Breast epithelium (tissue), 3 donors: ENCODE results near the gene SRP68.

Experiments
- POLR2A ChIP-seq: fragments of 450-650 bp; IDR thresholded peaks from one replicate; pipeline ENCODE4 v1.6.1; 2016; ENCODE audit warnings: antibody characterized with exemption, mild to moderate bottlenecking, moderate library complexity
- POLR2AphosphoS5 ChIP-seq, 3 donors: sonication (generic); formaldehyde crosslinking; IDR thresholded peaks; one replicate each; pipeline ENCODE4 v1.6.1; 2017; ENCODE audit warnings: antibody characterized with exemption in 3 of 3
- TF ChIP-seq, protein P1 (sequence below), 3 donors: fragments of 450-650 bp; IDR thresholded peaks; one replicate each; pipeline ENCODE4 v1.5.1; 2016 to 2017; ENCODE audit warnings: antibody characterized with exemption in 3 of 3, mild to moderate bottlenecking in 3 of 3, moderate library complexity in 3 of 3

DNA sequence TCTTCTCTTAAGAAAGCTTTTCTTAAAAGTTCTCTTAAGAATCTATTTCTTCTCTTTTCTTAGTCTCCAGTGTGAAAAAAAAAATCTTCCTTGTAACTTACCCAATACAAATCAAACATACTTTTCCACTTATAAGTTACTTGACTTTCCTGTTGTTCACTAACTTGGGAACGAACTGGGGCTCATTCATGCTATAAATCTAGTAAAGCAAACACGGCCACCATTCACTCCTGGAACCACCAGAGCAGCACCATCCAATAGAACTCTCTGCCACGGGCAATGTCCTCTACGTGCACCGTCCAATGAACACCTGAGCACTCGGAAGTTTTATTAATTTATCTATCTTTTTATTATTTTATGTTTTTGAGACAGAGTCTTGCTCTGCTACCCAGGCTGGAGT, 20.8 kb downstream of the SRP68 start:
- TF ChIP-seq, protein P1, sequence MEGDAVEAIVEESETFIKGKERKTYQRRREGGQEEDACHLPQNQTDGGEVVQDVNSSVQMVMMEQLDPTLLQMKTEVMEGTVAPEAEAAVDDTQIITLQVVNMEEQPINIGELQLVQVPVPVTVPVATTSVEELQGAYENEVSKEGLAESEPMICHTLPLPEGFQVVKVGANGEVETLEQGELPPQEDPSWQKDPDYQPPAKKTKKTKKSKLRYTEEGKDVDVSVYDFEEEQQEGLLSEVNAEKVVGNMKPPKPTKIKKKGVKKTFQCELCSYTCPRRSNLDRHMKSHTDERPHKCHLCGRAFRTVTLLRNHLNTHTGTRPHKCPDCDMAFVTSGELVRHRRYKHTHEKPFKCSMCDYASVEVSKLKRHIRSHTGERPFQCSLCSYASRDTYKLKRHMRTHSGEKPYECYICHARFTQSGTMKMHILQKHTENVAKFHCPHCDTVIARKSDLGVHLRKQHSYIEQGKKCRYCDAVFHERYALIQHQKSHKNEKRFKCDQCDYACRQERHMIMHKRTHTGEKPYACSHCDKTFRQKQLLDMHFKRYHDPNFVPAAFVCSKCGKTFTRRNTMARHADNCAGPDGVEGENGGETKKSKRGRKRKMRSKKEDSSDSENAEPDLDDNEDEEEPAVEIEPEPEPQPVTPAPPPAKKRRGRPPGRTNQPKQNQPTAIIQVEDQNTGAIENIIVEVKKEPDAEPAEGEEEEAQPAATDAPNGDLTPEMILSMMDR (IDR thresholded peaks at IDR 0.05): no peak
- TF ChIP-seq POLR2AphosphoS5 (IDR thresholded peaks at IDR 0.05): no peak
- TF ChIP-seq POLR2A: no peak
